Stimulated activated CD8-positive, alpha-beta memory T cell treated with anti-CD3 and anti-CD28 coated beads, Interleukin-7, amount 100 ng/mL, for 24 hours (primary cell): Measurements from ENCODE around the gene EML1.

Source experiments
- DNase-seq: peaks from one replicate; pipeline ENCODE4 v3.0.0-alpha.2; 2020; ENCODE audit warnings: low read depth

EML1 gene, protein sequence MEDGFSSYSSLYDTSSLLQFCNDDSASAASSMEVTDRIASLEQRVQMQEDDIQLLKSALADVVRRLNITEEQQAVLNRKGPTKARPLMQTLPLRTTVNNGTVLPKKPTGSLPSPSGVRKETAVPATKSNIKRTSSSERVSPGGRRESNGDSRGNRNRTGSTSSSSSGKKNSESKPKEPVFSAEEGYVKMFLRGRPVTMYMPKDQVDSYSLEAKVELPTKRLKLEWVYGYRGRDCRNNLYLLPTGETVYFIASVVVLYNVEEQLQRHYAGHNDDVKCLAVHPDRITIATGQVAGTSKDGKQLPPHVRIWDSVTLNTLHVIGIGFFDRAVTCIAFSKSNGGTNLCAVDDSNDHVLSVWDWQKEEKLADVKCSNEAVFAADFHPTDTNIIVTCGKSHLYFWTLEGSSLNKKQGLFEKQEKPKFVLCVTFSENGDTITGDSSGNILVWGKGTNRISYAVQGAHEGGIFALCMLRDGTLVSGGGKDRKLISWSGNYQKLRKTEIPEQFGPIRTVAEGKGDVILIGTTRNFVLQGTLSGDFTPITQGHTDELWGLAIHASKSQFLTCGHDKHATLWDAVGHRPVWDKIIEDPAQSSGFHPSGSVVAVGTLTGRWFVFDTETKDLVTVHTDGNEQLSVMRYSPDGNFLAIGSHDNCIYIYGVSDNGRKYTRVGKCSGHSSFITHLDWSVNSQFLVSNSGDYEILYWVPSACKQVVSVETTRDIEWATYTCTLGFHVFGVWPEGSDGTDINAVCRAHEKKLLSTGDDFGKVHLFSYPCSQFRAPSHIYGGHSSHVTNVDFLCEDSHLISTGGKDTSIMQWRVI

DNA sequence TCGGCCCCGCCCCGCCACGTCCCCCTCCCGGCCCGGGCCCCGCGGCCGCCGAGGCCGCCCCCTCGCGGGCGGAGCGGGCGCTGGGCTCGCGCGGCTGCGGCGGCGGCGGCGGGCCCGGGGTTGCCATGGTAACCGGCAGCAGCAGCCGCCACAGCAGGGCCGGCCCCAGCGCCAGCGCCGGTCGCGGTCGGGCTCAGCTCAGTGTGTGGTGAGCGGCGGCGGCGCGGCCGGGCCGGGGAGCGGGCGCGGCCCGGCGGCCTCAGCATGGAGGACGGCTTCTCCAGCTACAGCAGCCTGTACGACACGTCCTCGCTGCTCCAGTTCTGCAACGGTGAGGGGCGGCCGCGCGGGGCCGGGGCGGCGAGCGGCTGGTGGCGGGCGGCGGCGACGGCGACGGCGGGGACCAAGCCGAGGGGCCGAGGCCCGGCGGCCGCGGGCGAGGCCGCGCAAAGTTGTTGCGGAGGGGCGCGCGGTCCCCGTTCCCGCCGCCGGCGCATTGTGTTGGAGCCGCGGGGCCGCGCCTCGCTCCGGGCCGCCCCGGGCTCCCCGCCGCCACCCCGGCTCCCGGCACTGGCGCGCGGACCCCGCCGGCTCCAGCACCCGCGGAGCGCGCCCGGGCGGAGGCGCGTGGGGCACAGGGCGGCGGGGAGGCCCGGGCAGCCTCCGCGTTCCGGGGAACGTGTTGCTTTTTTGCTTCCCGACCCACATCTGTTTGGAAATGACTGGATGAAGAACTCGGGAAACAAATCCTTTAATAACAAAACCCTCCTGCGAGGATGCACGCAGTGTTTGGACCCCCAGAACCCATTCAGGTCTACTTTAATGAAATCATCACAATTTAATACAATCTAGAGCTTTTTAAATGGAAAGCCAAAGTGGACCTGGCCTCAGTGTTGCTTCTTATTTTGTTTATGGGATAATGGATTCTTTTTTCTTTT lies at the start of gene EML1:
EML1 (plus strand) TSS at position 201 of the 938 bp plus-strand sequence; CDS start at position 265, 64 bp downstream.
- DNase-seq = peak; percentile 36

DNA sequence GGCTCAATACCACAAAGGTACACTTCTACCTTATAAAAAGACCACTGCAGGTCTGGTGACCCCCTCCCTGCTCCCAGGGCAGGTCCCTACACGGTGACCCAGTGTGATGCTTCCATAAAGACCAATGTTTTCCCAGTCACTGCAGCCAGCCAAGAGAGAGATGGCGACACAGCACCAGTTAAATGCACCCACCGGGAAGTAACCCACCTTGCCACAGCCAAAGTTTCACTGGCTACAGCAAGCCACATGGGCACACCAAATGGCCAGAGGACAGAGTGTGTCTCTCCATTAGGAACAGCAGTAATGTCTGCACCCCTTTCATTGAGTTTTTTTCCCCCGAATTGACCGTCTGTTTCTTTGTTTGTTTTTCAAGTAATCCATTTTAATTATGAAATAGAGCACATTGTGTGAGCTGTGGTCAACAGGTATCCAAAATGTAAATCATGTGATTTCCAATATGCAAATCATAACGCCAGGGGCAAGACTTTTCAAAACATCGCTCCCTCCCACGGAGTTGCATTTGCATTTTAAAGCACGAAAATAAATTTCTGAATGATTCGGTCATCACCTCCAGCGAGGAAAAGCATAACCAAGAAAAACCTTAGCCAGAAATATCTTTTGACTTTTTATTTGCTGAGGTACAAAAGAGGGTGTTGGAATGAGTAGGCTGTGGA lies 48.9 kb upstream of the EML1 start:
- no peak for DNase-seq

DNA sequence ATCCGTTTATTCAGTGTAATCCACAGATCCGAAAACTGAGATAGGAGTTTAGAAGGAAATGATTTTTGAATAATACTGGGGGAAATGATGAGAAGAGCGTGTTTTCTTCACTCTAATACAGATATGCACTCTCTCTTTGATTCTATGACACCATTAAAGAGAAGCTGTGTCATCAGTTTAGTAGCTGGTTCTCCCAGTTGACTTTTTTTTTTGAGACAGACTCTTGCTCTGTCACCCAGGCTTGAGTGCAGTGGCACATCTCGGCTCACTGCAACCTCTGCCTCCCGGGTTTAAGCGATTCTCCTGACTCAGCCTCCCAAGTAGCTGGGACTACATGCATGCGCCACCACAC lies 48.4 kb upstream of the EML1 start:
- no peak for DNase-seq

DNA sequence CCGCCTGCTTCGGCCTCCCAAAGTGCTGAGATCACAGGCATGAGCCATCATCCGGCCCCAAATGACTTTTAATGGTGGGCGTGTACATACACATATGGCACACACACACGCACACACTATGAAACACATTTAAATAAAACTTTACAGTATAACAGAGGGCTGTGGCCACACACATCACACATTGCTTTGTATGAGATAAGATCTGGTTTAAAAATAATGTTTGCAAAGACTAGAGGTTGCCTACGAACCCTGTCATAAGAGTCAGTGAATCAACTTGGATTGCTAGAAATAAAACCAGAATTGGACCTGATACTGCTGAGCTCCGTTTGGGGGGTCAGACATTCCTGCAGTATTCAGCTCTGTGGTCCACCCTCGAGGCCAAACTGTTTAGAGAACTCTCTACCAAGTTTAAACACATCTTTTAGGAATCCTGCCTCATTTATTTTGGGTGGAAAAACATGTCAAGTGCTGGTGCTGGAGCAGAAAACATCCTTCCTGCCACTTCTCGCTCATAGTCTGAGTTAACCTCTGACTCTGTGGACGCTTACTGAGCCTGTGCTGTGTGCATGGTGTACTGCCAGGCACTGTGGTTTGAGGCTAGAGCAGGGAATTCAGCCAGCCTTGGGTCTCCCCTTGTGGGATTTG lies 47.8 kb upstream of the EML1 start:
- no peak for DNase-seq

DNA sequence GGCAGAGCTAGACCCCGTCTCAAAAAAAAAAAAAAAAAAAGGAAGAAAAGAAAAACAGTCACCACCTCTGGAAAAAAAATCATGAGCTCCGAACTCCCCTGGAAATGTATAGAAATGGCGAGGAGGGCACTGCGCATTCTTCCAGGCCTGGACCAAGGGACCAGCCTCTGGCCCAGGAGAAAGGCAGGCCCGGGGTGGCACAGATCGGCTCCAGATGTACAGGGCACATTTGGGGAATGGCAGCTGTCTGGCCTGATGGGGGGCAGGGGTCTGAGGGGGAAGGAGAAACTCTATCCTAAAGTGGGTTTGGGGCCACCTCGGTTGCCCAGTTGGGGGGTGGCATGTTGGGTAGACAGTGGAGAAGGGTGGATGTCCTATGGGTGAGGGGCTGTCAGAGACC lies 46.0 kb upstream of the EML1 start:
- no peak for DNase-seq

DNA sequence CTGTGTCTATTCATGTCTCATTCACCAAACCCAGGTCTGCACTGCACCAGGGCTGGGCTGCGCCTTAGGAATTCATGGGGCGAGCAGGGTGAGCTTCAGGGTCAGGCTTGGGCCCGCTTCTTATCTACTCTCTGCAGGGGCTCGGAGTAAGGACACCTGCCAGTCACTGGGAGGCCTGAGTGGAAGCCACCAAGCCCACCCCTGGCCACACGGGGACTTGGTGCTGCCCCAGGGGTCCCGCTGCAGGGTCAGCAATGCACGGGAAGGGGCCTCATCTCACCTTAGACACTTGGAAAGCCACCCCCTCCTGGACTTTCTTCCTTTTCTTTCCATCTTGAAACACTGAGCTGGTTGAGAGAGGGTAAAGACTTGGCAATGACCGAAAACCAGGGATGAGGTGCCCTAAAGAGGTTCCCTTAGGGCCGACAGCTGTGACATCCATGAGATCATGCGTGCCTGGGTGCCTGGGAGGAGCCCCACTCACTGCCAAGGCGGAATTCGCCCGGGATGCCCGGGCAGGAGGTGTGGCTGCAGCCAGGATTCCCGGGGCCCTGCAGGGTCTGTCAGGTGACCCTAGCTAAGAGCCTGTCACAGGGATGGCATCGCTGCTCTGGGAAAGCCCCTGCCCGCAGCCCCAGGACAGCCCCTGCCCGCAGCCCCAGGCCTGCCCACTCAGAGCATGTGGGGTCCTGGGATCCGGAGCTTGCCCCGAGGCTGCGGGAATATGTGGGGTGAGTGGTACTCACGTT lies 45.5 kb upstream of the EML1 start:
- no peak for DNase-seq

DNA sequence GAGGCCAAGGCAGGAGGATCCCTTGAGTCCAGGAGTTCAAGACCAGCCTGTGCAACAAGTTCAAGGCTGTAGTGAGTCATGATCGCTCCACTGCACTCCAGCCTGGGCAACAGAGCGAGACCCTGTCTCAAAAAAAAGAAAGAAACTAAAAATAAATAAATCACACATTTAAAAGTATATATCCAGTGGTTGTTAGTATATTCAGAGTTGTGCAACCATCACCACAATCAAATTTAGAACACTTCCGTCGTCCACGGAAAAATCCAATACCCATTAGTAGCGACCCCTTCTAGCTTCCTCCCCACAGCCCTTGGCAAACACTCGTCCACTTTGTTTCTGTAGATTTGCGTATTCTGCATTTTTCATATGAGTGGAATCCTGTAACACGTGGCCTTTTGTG lies 44.7 kb upstream of the EML1 start:
- DNase-seq = no peak

DNA sequence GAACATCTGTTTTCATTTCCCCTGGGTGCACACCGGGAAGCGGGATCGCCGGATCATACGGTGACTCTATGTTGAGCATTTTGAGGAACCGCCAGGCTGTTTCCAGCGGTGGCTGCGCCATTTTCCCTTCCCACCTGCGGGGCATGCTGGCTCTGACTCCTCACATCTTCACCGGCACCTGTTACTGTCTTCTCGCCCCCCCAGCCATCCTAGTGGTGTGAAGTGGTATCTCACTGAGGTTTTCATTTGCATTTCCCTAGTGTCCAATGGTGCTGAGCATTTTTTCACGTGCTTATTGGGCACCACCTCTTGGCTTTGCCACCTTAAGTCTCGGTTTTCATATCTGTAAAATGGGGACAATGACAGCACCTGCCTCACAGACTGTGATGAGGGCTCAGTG lies 44.1 kb upstream of the EML1 start:
- DNase-seq = no peak

DNA sequence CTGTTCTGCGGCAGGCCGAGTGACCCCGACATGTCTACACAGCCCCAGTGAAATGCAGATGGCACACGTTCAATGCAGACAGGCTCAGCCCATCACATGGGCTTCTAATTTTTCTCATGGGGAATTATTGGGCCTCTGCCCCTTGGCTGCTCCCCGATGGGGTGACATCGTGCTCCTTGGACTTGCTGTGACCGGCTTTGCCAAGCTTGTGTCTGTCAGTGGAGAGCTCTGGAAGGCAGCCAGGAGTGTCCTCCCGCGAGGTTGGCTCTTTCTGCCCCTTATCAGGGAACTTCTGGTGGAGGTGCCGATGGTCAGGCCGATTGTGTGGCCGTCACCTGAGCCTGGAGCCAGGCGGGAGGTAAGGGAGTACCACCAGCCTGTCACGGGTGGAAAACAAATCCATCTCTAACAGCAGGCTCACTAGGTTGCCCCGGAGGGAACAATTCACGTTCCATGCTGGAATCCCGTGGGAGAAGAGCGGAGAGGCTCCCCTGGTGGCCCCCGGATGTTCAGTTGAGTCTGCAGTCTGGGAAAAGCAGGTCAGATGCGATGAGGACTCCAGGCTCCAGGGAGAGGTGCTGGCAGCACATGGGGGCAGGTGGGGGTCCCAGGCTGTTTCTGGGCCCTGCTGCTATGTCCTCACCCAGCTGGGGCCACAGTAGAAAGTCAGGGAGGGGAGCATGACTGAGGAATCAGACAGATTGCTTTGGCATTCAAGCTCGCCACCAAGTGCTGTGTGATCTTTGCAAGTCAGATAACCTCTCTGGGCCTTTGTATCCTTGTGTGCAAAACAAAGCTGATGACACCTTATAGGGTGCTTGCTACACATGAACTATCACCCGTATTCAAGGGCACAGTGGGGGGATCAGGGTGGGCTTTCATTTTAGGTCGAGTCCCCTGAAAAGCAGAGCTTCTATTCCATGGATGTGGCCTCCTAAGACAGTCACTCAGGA lies 43.2 kb upstream of the EML1 start:
- no peak for DNase-seq

DNA sequence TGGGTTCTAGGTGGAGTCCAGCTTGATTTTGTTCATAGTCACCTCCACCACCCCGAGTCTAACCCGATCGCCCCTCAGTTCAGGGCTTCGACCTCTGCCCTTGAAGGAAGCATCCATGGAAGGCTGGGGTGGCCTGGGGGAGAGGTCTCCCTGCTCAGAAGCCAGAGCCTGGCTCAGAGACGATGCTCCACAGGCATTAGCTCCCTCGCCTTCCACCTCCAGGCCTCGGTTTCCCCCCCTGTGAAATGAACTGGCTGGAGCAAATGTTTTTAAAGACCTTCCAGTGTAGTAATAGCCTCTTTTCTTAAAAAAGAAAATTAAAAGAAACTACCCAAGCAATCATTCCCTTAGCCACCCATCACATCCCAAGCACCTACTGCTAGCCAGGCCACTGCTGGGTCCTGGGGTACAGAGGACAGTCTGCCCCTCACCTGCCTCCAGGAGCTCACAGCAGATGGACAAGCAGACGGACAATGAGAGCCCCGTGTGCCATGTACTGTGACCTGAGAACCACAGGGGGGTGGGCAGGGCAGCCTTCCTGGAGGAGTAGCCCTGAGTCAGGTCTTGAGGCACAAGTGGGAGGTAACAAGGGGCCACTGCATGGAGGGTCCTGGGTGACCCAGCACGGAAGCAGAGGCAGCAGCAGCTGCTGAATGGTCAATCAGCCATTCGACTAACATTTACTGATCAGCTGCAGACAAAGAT lies 42.3 kb upstream of the EML1 start:
- no peak for DNase-seq

DNA sequence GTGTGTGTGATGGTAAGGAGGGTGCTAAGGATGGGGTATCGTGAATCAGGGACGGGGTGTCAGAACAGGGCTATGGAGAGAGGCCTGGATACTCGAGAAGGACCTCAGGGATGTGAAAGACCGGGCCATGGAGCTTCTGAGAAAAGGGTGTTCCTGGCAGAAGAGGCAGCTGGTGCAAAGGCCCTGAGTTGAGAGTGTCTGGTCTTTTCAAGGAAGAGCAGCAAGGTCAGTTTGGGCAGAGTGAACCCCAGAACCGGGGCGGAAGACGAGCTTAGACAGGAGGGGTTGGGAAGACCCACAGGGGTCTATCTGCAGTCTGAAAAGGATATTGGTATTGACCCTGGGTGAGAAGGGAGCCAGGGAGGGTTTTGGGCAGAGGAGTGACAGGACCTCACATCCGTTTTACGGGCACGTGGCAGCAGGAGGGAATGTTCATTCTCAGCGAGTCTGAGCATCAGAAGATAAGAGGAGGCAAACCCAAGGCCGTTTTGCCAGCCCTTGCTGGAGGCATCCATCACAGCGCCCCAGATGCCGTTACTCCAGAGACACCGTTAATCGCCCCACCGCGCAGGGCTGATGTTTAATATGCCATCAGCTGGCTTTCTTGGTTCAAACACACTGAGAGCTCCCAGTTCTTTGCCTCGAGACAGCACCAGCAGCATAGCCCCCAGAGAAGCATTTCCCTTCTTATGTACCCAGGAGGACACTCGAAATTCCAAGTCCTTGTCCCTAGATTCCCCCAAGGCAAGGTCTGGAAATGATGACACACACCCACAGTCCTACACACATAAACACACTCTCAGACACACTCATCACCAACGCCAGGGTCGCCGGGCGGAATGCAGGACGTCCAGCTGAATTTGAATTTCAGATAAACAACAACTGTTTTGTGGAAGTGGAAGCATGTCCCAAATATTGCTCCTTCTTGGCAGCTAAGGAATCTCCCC lies 41.4 kb upstream of the EML1 start:
- DNase-seq = no peak

DNA sequence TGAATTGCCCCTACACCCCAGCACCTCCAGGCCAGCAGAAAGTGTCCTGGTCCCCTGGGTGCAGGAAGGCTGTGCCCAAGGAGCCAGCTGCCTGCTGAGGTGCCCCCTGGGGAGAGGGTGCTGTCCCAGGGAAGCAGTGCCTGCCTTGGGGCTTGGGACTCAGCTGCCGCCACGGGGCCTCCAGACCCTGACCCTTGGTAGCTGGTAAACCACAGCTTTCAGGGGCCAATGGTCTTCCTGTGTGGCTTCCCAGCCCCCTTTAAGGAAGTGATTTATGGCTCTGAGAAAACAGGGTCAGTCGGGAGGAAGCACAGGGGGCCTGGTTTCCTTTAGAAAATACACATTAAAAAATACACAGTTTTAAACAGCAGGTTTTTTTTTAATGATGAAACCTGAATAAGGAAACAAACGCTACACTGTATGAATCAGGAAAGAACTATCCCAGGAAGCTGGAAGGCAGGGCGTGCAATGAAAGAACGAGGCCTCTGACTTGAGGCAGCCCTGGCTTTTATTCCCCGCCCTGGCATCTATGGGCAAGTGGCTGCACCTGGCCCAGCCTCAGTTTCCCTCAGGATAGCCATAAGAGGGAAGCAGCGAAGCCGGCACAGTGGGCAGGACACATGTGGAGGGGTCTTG lies 40.6 kb upstream of the EML1 start:
- no peak for DNase-seq

DNA sequence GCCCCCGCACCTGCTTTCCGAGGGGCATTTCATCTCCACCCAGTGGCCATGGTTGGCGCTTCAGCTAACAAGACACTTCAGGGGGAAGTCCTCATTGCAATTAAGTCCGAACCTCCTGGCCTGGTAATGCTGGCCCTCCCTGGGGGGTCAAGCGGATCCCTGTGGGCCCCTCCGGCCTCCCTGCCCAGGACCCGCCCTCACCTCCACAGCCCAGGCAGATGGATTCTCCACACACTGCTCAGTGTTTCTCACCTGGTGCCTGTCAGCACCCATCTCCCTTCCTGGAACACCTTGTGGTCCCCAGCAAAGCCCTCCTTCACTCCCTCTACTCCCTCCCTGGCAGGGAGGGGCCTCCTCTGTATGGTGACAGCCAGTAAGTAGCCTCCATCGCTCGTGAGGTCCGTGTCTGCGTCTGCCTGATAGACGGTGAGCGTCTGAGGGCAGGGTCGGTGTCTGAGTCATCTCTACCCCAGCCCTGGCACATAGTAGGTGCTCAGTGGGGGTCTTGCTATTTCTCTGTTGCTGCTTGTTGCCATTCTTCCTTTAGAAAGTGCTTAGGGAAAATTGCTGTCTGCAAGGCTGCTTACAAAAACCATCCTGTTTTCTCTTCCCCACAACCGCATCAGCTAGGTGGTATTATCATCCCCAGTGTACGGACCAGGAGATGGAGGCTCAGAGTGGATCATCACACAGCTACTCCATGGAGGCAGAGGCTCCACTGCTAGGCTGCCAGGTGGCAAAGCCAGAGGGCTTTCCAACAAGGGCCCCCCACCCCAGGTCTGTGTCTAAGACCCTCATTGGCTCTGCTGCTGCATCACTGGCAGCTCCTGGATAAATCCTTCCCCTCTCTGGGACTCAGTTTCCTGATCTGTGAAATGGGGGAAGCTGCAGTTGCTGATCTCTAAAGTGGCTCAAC lies 39.7 kb upstream of the EML1 start:
- no peak for DNase-seq

DNA sequence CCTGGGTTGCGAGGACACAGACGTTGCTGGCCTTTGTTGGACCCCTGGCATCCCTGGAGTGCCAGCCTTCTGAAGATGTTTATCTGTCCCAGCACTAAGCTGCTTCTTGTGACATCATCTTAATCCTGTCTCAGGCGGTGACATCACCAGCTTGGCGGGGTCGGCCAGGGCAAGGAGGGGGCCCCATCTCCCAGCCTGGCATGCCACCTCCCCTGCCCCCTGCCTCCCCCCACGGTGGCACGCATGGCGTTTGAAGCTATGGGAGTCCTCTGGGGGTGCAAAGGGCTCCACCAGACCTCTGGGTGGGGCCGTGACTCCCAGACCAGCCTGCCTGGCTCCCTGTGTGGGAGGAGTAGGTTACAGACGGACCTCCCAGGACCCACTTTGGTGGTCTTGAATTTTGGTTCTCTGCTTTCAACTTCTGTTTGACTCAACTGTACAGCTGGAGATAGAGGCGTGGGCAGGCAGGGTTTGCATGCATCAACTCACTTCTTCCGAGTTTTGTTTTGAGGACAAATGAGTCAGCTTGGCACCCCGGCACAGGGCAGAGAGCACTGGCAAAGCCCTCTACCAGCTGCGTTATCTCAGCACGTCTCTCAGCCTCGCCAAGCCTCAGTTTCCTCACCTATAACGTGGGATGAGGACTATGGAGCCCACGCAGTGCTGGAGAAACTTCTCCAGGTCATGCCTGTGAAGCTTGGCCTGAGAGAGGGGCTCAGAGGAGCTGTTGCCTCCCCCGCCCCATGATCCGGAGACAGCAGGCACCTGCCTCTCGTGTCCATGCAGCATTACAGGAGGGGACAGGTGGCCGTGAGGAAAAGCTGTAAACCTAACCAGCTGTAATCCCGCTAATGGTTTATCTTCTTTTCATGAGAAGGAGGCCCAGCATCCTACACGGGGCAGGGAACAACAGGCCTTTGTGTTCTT lies 38.8 kb upstream of the EML1 start:
- DNase-seq = no peak

DNA sequence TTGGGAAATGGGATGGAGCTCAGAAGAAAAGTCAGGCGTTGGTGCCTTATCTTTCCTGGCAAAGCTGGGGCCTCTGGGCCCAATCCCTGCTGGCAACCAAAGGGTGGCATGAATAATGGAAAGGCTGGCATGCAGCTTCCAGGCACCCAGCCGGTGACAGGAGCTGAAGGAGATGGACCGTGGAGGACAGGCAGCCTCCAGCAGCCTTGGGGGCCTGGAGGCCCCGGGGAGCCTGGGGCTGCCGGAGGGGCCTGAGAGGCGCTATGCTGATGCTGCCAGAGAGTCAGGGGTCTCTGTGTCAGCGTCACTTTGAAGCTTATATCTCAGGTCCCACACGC lies 38.2 kb upstream of the EML1 start:
- DNase-seq = no peak
